PC-3 (cell line): ENCODE results near the gene MAP1LC3A.
"Not testable (repeated sequence)": the region's sequence is repeated elsewhere in the genome, so short reads cannot be mapped to it uniquely, and the experiment has no call there.

ENCODE experiments used
- CTCF ChIP-seq: fragments of 300-600 bp; sonication (generic); conservative IDR thresholded peaks from 2 replicates; pipeline ENCODE4 v1.5.1; 2017; ENCODE audit warnings: antibody characterized with exemption, low read depth, mild to moderate bottlenecking, low read length
- EZH2 ChIP-seq: fragments of 300-600 bp; sonication (generic); IDR thresholded peaks from one replicate; pipeline ENCODE4 v1.6.1; 2017; ENCODE audit warnings: antibody characterized with exemption, mild to moderate bottlenecking, low read length; ENCODE audit not compliant: unreplicated experiment
- EZH2phosphoT487 ChIP-seq: fragments of 300-600 bp; sonication (generic); IDR thresholded peaks from 2 replicates; pipeline ENCODE4 v1.6.1; 2018; ENCODE audit warnings: mild to moderate bottlenecking, antibody characterized with exemption, low read length, borderline replicate concordance

- TF ChIP-seq CTCF, EZH2, EZH2phosphoT487: not testable (repeated sequence)
Observed at GRCh38 chr20:34514034-34514433, 44.5 kb upstream of the MAP1LC3A start.
